ENCODE data around the gene SCAMP5. TPM values are rescaled to one million over a fixed set of nuclear protein-coding genes. Genes with fewer than 3 reads are reported as not detected.

The SCAMP5 gene
- total RNA-seq, 1 experiment from 2014 or later: 17.9 TPM

DNA sequence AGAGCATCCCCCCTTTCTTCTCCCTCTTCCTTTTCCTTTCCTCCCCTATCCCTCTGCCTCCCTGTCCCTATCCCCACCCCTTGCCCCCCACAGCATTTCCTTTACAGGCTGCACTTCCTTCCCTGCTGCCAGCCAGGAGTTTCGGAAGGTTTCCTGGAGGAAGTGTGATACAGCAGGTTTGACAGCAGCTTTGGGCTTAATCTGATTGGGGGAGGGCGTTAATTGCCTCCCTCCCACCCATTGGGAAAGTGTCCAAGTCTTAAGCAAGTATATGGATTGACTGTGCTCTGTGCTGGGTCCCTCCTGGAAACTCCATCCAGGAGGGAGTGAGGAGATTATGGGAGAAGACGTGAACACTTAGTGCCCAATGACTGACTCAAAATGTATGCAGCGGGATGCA is 1.8 kb downstream of the SCAMP5 start:
- no peak for TF ChIP-seq EZH2 (IDR thresholded peaks at IDR 0.05; ENCODE audit: low read depth)
- TF ChIP-seq, protein P1, sequence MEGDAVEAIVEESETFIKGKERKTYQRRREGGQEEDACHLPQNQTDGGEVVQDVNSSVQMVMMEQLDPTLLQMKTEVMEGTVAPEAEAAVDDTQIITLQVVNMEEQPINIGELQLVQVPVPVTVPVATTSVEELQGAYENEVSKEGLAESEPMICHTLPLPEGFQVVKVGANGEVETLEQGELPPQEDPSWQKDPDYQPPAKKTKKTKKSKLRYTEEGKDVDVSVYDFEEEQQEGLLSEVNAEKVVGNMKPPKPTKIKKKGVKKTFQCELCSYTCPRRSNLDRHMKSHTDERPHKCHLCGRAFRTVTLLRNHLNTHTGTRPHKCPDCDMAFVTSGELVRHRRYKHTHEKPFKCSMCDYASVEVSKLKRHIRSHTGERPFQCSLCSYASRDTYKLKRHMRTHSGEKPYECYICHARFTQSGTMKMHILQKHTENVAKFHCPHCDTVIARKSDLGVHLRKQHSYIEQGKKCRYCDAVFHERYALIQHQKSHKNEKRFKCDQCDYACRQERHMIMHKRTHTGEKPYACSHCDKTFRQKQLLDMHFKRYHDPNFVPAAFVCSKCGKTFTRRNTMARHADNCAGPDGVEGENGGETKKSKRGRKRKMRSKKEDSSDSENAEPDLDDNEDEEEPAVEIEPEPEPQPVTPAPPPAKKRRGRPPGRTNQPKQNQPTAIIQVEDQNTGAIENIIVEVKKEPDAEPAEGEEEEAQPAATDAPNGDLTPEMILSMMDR (conservative IDR thresholded peaks at IDR 0.05): no peak
- Histone ChIP-seq H2AFZ (no peak overlapping the region), H3K79me2 (ENCODE audit: low read depth) (peaks cover 10% of the 10 kb centered on the region), H3K4me2 (no peak overlapping the region), H3K9me3 (ENCODE audit: insufficient read depth, low read depth) (no peaks in the 10 kb centered on the region), H3K9me2 (ENCODE audit: insufficient read depth) (no peaks in the 10 kb centered on the region), H3K27me3 (ENCODE audit: insufficient read depth, low read depth) (peaks cover 8% of the 10 kb centered on the region; the same call in 1 of the 2 replicates), H4K20me1 (ENCODE audit: insufficient read depth) (no peaks in the 10 kb centered on the region), H3K4me1 (replicated peaks; ENCODE audit: insufficient read depth) (peaks cover 8% of the 10 kb centered on the region), H3K27ac (no peak overlapping the region), H3K36me3 (ENCODE audit: low read depth) (no peaks in the 10 kb centered on the region), H3F3A (ENCODE audit: insufficient read depth, low read depth) (no peaks in the 10 kb centered on the region), H3K4me3 (no peak overlapping the region)
- ChIA-PET CTCF (no interaction called here), POLR2A (ENCODE audit: unreplicated experiment) (no interaction called here)
- BruUV-seq (replicated peaks): no TSS peak
- intact Hi-C loops (cut with micrococcal nuclease; ENCODE audit: unreplicated experiment): no loop called here
- no peak for DNase-seq

GRCh38 chr15:74997543-74997942 is 2.2 kb downstream of the SCAMP5 start:
- no TSS peak for BruUV-seq (replicated peaks)
- no peak for TF ChIP-seq EZH2 (IDR thresholded peaks at IDR 0.05; ENCODE audit: low read depth)
- TF ChIP-seq, protein P1 (conservative IDR thresholded peaks at IDR 0.05): no peak
- intact Hi-C loops (cut with micrococcal nuclease; ENCODE audit: unreplicated experiment): no loop called here
- no peaks in the 10 kb centered on the region for H3K9me2 ChIP-seq (ENCODE audit: insufficient read depth)
- CTCF ChIA-PET: no interaction called here
- no peak for DNase-seq
- no peak overlapping the region for H3K4me2 ChIP-seq
- H3K27ac ChIP-seq: no peak overlapping the region
- H3F3A ChIP-seq (ENCODE audit: insufficient read depth, low read depth): no peaks in the 10 kb centered on the region
- peaks cover 10% of the 10 kb centered on the region for H3K79me2 ChIP-seq (ENCODE audit: low read depth)
- POLR2A ChIA-PET (ENCODE audit: unreplicated experiment): no interaction called here
- H3K27me3 ChIP-seq (ENCODE audit: insufficient read depth, low read depth): peaks cover 4% of the 10 kb centered on the region; the same call in 1 of the 2 replicates
- H4K20me1 ChIP-seq (ENCODE audit: insufficient read depth): no peaks in the 10 kb centered on the region
- H2AFZ ChIP-seq: no peak overlapping the region
- H3K9me3 ChIP-seq (ENCODE audit: insufficient read depth, low read depth): no peaks in the 10 kb centered on the region
- no peak overlapping the region for H3K4me3 ChIP-seq
- no peaks in the 10 kb centered on the region for H3K36me3 ChIP-seq (ENCODE audit: low read depth)
- H3K4me1 ChIP-seq (replicated peaks; ENCODE audit: insufficient read depth): peaks cover 8% of the 10 kb centered on the region

DNA sequence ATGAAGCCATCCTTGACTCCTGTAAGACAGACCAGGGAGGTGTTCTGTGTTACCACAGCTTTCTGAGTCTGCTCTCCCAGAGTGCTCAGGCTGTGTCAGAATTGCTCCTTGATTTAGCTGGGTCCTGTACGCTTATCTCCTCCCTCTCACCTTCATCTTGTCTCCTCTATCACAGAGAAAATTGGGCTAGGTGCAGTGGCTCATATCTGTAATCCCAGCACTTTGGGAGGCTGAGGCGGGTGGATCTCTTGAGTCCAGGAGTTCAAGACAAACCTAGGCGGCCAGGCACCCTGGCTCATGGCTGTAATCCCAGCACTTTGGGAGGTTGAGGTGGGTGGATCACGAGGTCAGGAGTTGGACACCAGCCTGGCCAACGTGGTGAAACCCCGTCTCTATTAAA is 5.9 kb downstream of the SCAMP5 start:
- no peak overlapping the region for H3K4me3 ChIP-seq
- no peaks in the 10 kb centered on the region for H3K9me2 ChIP-seq (ENCODE audit: insufficient read depth)
- H3K27ac ChIP-seq: no peak overlapping the region
- H3K9me3 ChIP-seq (ENCODE audit: insufficient read depth, low read depth): no peaks in the 10 kb centered on the region
- POLR2A ChIA-PET (ENCODE audit: unreplicated experiment): no interaction called here
- peaks cover 2% of the 10 kb centered on the region; the same call in 1 of the 2 replicates for H3K79me2 ChIP-seq (ENCODE audit: low read depth)
- intact Hi-C loops (cut with micrococcal nuclease; ENCODE audit: unreplicated experiment): no loop called here
- CTCF ChIA-PET: interaction anchor here (0.6 kb wide), 1 partner anchor 468 kb away, joined by 6 read pairs; no protein-coding TSS in a partner anchor
- H3K4me1 ChIP-seq (replicated peaks; ENCODE audit: insufficient read depth): peaks cover 3% of the 10 kb centered on the region; the same call in 1 of the 2 replicates
- no peaks in the 10 kb centered on the region for H3F3A ChIP-seq (ENCODE audit: insufficient read depth, low read depth)
- BruUV-seq (replicated peaks): no TSS peak
- no peak overlapping the region for H2AFZ ChIP-seq
- H3K36me3 ChIP-seq (ENCODE audit: low read depth): no peaks in the 10 kb centered on the region
- TF ChIP-seq EZH2 (IDR thresholded peaks at IDR 0.05; ENCODE audit: low read depth): no peak
- TF ChIP-seq, protein P1 (conservative IDR thresholded peaks at IDR 0.05): no peak
- H3K27me3 ChIP-seq (ENCODE audit: insufficient read depth, low read depth): no peaks in the 10 kb centered on the region
- no peaks in the 10 kb centered on the region for H4K20me1 ChIP-seq (ENCODE audit: insufficient read depth)
- DNase-seq: no peak
- H3K4me2 ChIP-seq: no peak overlapping the region
